Urinary bladder (tissue), 4 donors: ENCODE results near the gene GIPC3. TPM values are rescaled to one million over a fixed set of nuclear protein-coding genes. Genes with fewer than 3 reads are reported as not detected.
A peak's percentile ranks its signal among the peaks of the same experiment; 100 is the strongest.

Source experiments
- DNase-seq: peaks from one replicate; pipeline ENCODE4 v3.0.0-alpha.2; 2015; ENCODE audit errors: extremely low spot score
- H3K27ac ChIP-seq: one replicate; pipeline ENCODE4 v1.5.1; 2013; ENCODE audit warnings: low read depth, mild to moderate bottlenecking, moderate library complexity
- H3K36me3 ChIP-seq: one replicate; pipeline ENCODE4 v1.6.1; 2013; ENCODE audit warnings: mild to moderate bottlenecking, moderate library complexity; ENCODE audit not compliant: insufficient read depth
- H3K4me1 ChIP-seq: one replicate; pipeline ENCODE4 v1.6.1; 2013; ENCODE audit warnings: mild to moderate bottlenecking, moderate library complexity; ENCODE audit not compliant: insufficient read depth
- H3K4me3 ChIP-seq: one replicate; pipeline ENCODE4 v1.5.1; 2013; ENCODE audit warnings: low read depth, low read length
- WGBS: extraction: QIAGEN DNeasy Blood & Tissue Kit; methylation state at CpG from one replicate; pipeline ENCODE4 v1.1.7; 2013; 5-methylcytosine and 5-hydroxymethylcytosine counted together
- polyA plus RNA-seq: library from polyadenylated mRNA; stranded (reverse); fragments of 200-250 nt; gene quantifications from one replicate; pipeline ENCODE4 v1.2.3, GENCODE V29; 2013
- total RNA-seq: library from RNA; depleted of rRNA; stranded (reverse); fragments of >200 nt; gene quantifications from one replicate; pipeline ENCODE4 v1.2.3, GENCODE V29; 2014
- donor health status: healthy with polysubstance abuse.
- donor health status: healthy.

GIPC3 gene
- total and polyA plus RNA-seq, 2 donors = 0.11 to 0.94 TPM

GRCh38 chr19:3593156-3593555 is 7.9 kb downstream of the GIPC3 start:
- Histone ChIP-seq H3K4me3 (no peak overlapping the region), H3K36me3 (no peaks in the 10 kb centered on the region), H3K4me1 (no peaks in the 10 kb centered on the region), H3K27ac (no peak overlapping the region)
- no peak for DNase-seq
- 32% methylated on average over 11 of the region's 11 CpGs for WGBS

- no peak for DNase-seq
- no peaks in the 10 kb centered on the region for H3K4me1 ChIP-seq
- WGBS = 76% methylated on average over 34 of the region's 34 CpGs
- no peak overlapping the region for H3K4me3 ChIP-seq
- H3K27ac ChIP-seq = no peak overlapping the region
- no peaks in the 10 kb centered on the region for H3K36me3 ChIP-seq
Measured at GRCh38 chr19:3595521-3596061, 10.3 kb downstream of the GIPC3 start.

DNA sequence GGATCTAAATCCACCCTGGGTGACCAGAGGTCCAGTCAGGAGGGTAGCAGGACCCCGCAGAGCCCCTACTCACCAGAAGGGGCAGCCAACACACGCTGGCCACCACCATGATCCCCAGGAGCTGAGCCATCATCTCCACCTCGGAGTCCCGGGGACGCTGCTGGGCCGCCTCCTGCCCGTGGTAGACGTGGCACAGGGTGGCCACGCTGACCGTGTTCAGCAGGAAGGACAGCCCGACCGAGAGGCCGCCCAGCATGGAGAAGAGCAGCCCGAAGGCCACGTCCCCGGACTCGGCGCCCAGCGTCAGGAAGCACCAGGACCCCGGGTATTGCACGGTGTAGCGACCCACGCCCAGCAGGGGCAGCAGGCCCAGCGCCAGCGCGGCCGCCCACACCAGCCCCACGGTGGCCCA is 14.5 kb downstream of the GIPC3 start:
- H3K36me3 ChIP-seq = no peaks in the 10 kb centered on the region
- DNase-seq = no peak
- no peak overlapping the region for H3K4me3 ChIP-seq
- 90% methylated on average over 28 of the region's 28 CpGs for WGBS
- H3K27ac ChIP-seq = no peak overlapping the region
- H3K4me1 ChIP-seq = no peaks in the 10 kb centered on the region

DNA sequence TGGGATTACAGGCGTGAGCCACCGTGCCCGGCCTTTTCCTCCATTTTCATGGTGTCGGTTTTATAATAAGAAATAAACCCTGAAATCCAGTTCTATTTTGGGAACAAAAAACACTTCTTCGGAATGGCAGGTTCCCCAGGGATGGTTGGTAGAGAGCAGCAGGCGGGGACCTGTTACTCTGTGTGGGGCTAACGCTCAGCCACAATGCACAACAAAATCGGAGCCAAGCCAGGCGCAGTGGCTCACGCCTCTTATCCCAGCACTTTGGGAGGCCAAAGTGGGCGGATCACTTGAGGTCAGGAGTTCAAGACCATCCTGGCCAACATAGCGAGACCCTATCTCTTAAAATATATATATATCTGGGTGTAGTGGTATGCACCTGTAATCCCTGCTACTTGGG is 15.7 kb downstream of the GIPC3 start:
- Histone ChIP-seq H3K36me3 (no peaks in the 10 kb centered on the region), H3K4me3 (no peak overlapping the region), H3K4me1 (no peaks in the 10 kb centered on the region), H3K27ac (no peak overlapping the region)
- WGBS = 87% methylated on average over 12 of the region's 12 CpGs
- no peak for DNase-seq

- no peaks in the 10 kb centered on the region for H3K36me3 ChIP-seq
- no peaks in the 10 kb centered on the region for H3K4me1 ChIP-seq
- no peak overlapping the region for H3K4me3 ChIP-seq
- no peak overlapping the region for H3K27ac ChIP-seq
- no peak for DNase-seq
- 57% methylated on average over 23 of the region's 23 CpGs for WGBS
Measured at GRCh38 chr19:3603121-3603811, 18.0 kb downstream of the GIPC3 start.

GRCh38 chr19:3604227-3604986 is 19.1 kb downstream of the GIPC3 start:
- Histone ChIP-seq H3K36me3 (no peaks in the 10 kb centered on the region), H3K4me3 (no peak overlapping the region), H3K4me1 (no peaks in the 10 kb centered on the region), H3K27ac (no peak overlapping the region)
- no peak for DNase-seq
- WGBS = 79% methylated on average over 27 of the region's 27 CpGs

DNA sequence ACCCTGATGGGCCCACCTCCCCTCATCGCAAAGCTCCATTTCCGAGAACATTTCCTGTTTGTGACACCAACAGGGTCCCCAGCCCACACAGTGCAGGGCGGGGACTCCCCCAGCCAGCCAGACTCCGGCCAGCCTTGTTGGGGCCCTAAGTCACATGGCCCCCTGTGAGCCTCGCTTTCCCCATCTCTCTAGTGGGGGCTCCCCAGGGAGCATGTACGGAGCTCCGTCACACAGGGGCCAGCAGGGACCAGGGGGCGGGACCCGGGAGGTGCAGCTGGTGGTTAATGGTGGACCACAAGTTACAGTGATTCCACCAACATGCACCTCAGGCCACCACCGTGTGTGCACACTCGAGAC is 19.7 kb downstream of the GIPC3 start:
- no peak for DNase-seq
- H3K4me3 ChIP-seq = no peak overlapping the region
- WGBS = 68% methylated on average over 11 of the region's 11 CpGs
- no peaks in the 10 kb centered on the region for H3K4me1 ChIP-seq
- H3K27ac ChIP-seq = no peak overlapping the region
- no peaks in the 10 kb centered on the region for H3K36me3 ChIP-seq

DNA sequence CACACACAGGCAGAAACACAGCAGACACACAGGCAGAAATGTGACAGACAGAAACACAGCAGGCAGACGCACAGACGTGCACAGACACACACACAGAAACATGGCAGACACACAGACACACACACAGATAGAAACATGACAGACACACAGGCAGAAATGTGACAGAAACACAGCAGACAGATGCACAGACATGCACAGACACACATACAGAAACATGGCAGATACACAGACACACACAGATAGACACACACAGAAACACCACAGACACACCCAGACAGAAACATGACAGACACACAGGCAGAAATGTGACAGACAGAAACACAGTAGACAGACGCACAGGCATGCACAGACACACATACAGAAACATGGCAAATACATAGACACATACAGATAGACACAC is 20.1 kb downstream of the GIPC3 start:
- no peaks in the 10 kb centered on the region for H3K4me1 ChIP-seq
- no peaks in the 10 kb centered on the region for H3K36me3 ChIP-seq
- no peak overlapping the region for H3K4me3 ChIP-seq
- 74% methylated on average over 3 of the region's 3 CpGs for WGBS
- no peak for DNase-seq
- no peak overlapping the region for H3K27ac ChIP-seq

- no peak for DNase-seq
- H3K4me1 ChIP-seq = no peaks in the 10 kb centered on the region
- peak overlapping the region; percentile 49 for H3K4me3 ChIP-seq
- H3K27ac ChIP-seq = no peak overlapping the region
- H3K36me3 ChIP-seq = no peaks in the 10 kb centered on the region
- WGBS = 61% methylated on average over 5 of the region's 5 CpGs
Measured at GRCh38 chr19:3605770-3606169, 20.5 kb downstream of the GIPC3 start.

DNA sequence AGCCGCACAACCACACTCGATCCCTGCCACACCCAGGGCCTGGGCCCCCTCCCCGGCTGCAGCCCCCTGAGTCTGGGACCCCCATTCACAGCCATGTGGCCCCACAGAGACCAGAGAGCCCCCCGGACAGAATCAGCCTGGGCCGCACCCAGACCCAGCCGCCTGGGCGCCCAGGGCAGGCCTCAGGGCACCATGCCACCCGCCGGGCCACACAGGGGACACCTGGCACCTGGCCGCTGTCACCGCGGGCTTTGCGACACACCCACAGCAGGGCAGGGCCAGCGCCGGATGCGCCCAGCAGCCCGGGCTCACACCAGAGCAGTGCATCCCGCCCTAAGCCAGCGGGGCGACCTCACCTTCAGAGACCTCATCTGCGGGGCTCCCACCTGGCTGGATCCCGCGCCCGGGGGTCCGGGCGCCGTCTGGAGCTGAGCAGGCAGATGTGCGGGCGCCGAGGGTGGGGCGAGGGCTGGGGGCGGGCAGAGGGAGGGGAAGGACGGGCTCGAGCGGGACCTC is 21.0 kb downstream of the GIPC3 start:
- Histone ChIP-seq H3K27ac (no peak overlapping the region), H3K4me1 (no peaks in the 10 kb centered on the region), H3K36me3 (peaks cover 2% of the 10 kb centered on the region), H3K4me3 (peak overlapping the region; percentile 49)
- WGBS = 8% methylated on average over 35 of the region's 35 CpGs
- DNase-seq = no peak

- peak within 1 kb of the TSS; percentile 49 for H3K4me3 ChIP-seq
- 2% methylated on average over 46 of the region's 46 CpGs for WGBS
- DNase-seq = no peak
- H3K36me3 ChIP-seq = peaks cover 2% of the 10 kb centered on the region
- H3K4me1 ChIP-seq = no peaks in the 10 kb centered on the region
- H3K27ac ChIP-seq = peak within 1 kb of the TSS; percentile 32
Measured at GRCh38 chr19:3606690-3607289, 21.5 kb downstream of the GIPC3 start, which contains the start of gene TBXA2R. Gene TBXA2R, minus strand, starts transcription at chr19:3606875. Its CDS starts 6,241 bp downstream, at chr19:3600634.

GRCh38 chr19:3607303-3608078 is 22.2 kb downstream of the GIPC3 start:
- 24% methylated on average over 22 of the region's 22 CpGs for WGBS

GRCh38 chr19:3608079-3608641 is 22.9 kb downstream of the GIPC3 start:
- peaks cover 2% of the 10 kb centered on the region for H3K36me3 ChIP-seq
- H3K27ac ChIP-seq = no peak overlapping the region
- H3K4me3 ChIP-seq = no peak overlapping the region
- no peaks in the 10 kb centered on the region for H3K4me1 ChIP-seq
- DNase-seq = no peak
- 62% methylated on average over 3 of the region's 3 CpGs for WGBS

More at GRCh38 chr19:3607303-3608078, 22.2 kb downstream of the GIPC3 start:
- H3K4me3 ChIP-seq = peak overlapping the region; percentile 49
- H3K4me1 ChIP-seq = no peaks in the 10 kb centered on the region
- no peak for DNase-seq
- peaks cover 2% of the 10 kb centered on the region for H3K36me3 ChIP-seq
- H3K27ac ChIP-seq = peak overlapping the region; percentile 32
